HCT116 (cell line): Measurements from ENCODE around the gene MED13L. TPM values are rescaled to one million over a fixed set of nuclear protein-coding genes. Genes with fewer than 3 reads are reported as not detected.

Experiments
- ATAC-seq: fragments of 200-7000 bp; cut with Tn5 transposase; 2 replicates; pipeline ENCODE4 v1.9.1; 2020; ENCODE audit warnings: mild to moderate bottlenecking, moderate library complexity
- BruUV-seq: library from RNA; stranded (reverse); fragments of 400-500 nt; replicated peaks from 2 replicates; lab custom pipeline; 2021; lab: Mats Ljungman, UMichigan
- CTCF ChIA-PET: fragments of 300-600 bp; sonication (Branson Sonifier 250); formaldehyde crosslinking; loops from one replicate; lab custom pipeline; 2021; ENCODE audit warnings: antibody characterized with exemption; lab: Charles Lee
- POLR2A ChIA-PET: fragments of 300-600, 350-600 bp; sonication (Branson Sonifier 250); formaldehyde crosslinking; loops from one replicate; lab custom pipeline; 2021; ENCODE audit warnings: antibody characterized with exemption; lab: Charles Lee
- RAD21 ChIA-PET, 2 experiments: fragments of 300-600 bp; sonication (Branson Sonifier 250); formaldehyde crosslinking; loops; one replicate each; lab custom pipeline; 2023; ENCODE audit warnings: low total read pairs in 2 of 2; ENCODE audit not compliant: uncharacterized antibody in 2 of 2, unreplicated experiment in 2 of 2, low non-redundant PET in 1 of 2; lab: Charles Lee
- DNase-seq: peaks from one replicate; pipeline ENCODE4 v3.0.0-alpha.2; 2010; ENCODE audit warnings: low read depth, low spot score
- H2AFZ ChIP-seq: fragments of 200-600 bp; shearing (Covaris generic), sonication (generic); 2 replicates; pipeline ENCODE4 v1.6.1; 2017; ENCODE audit warnings: low read depth, mixed run types, mixed read lengths, antibody characterized with exemption, low read length; ENCODE audit not compliant: poor library complexity, severe bottlenecking
- H3K27ac ChIP-seq: 2 replicates; pipeline ENCODE4 v1.5.1; 2012; ENCODE audit warnings: low read depth, low read length
- H3K27me3 ChIP-seq: fragments of 200-600 bp; sonication (generic); 2 replicates; pipeline ENCODE4 v1.6.1; 2016; ENCODE audit warnings: mixed run types, low read length, mixed read lengths; ENCODE audit not compliant: insufficient read depth
- H3K36me3 ChIP-seq, 2 experiments: fragments of 200-500 bp in 1 of 2; fragments of 200-600 bp in 1 of 2; sonication (Bioruptor generic) in 1 of 2; sonication (generic) in 1 of 2; 2 replicates each; pipeline versions ENCODE4 v1.5.1 to v1.6.1; 2014 to 2016; ENCODE audit warnings: low read length in 2 of 2, inconsistent platforms in 1 of 2, mixed read lengths in 1 of 2, mixed run types in 1 of 2; ENCODE audit not compliant: insufficient read depth in 2 of 2, control insufficient read depth in 1 of 2
- H3K4me1 ChIP-seq, 2 experiments: fragments of 200-600 bp in 1 of 2; sonication (generic) in 1 of 2; 2 replicates each; pipeline versions ENCODE4 v1.5.1 to v1.6.1; 2012 to 2017; ENCODE audit warnings: low read length in 2 of 2, inconsistent platforms in 1 of 2, mild to moderate bottlenecking in 1 of 2, mixed read lengths in 1 of 2, mixed run types in 1 of 2, moderate library complexity in 1 of 2; ENCODE audit not compliant: insufficient read depth in 2 of 2, control insufficient read depth in 1 of 2
- H3K4me2 ChIP-seq: fragments of 200-600 bp; sonication (generic); 2 replicates; pipeline ENCODE4 v1.6.1; 2017; ENCODE audit warnings: mixed run types, low read length, mixed read lengths
- H3K4me3 ChIP-seq, 2 experiments: fragments of 200-600 bp in 1 of 2; sonication (generic) in 1 of 2; replicated peaks in 1 of 2; 2 replicates each; pipeline ENCODE4 v1.5.1; 2011 to 2016; ENCODE audit warnings: low read length in 2 of 2, control low read depth in 1 of 2, low read depth in 1 of 2, mild to moderate bottlenecking in 1 of 2, mixed read lengths in 1 of 2, mixed run types in 1 of 2
- H3K79me2 ChIP-seq: fragments of 200-600 bp; sonication (generic); 2 replicates; pipeline ENCODE4 v1.6.1; 2017; ENCODE audit warnings: mild to moderate bottlenecking, mixed run types, low read length, moderate library complexity, mixed read lengths; ENCODE audit not compliant: insufficient read depth
- H3K9ac ChIP-seq: fragments of 200-600 bp; sonication (generic); 2 replicates; pipeline ENCODE4 v1.6.1; 2016; ENCODE audit warnings: low read length, mixed read lengths
- H3K9me2 ChIP-seq: fragments of 200-600 bp; sonication (generic), shearing (Covaris generic); 2 replicates; pipeline ENCODE4 v1.6.1; 2017; ENCODE audit warnings: mixed run types, mild to moderate bottlenecking, moderate library complexity; ENCODE audit not compliant: insufficient read depth
- H3K9me3 ChIP-seq, 2 experiments: fragments of 200-500 bp in 1 of 2; fragments of 200-600 bp in 1 of 2; sonication (Bioruptor generic) in 1 of 2; sonication (generic) in 1 of 2; 2 replicates each; pipeline ENCODE4 v1.6.1; 2014 to 2017; ENCODE audit warnings: low read length in 2 of 2, mixed read lengths in 2 of 2, inconsistent platforms in 1 of 2, low read depth in 1 of 2, mild to moderate bottlenecking in 1 of 2, mixed run types in 1 of 2, moderate library complexity in 1 of 2; ENCODE audit not compliant: control insufficient read depth in 1 of 2, insufficient read depth in 1 of 2
- H4K20me1 ChIP-seq: fragments of 200-600 bp; sonication (generic), shearing (Covaris generic); 2 replicates; pipeline ENCODE4 v1.6.1; 2017; ENCODE audit warnings: mixed run types, mild to moderate bottlenecking, moderate library complexity; ENCODE audit not compliant: insufficient read depth
- ELF1 ChIP-seq: IDR thresholded peaks from 2 replicates; pipeline ENCODE4 v1.6.1; 2012; ENCODE audit warnings: low read depth, borderline replicate concordance
- EZH2 ChIP-seq: fragments of 200-600 bp; sonication (generic); IDR thresholded peaks from 2 replicates; pipeline ENCODE4 v1.6.1; 2017; ENCODE audit warnings: antibody characterized with exemption, mixed run types
- EZH2phosphoT487 ChIP-seq: fragments of 200-600 bp; IDR thresholded peaks from 2 replicates; pipeline ENCODE4 v1.6.1; 2018; ENCODE audit warnings: antibody characterized with exemption, borderline replicate concordance
- FOSL1 ChIP-seq: IDR thresholded peaks from 2 replicates; pipeline ENCODE4 v1.6.1; 2012; ENCODE audit warnings: low read depth
- REST ChIP-seq: IDR thresholded peaks from 2 replicates; pipeline ENCODE4 v1.6.1; 2012; ENCODE audit warnings: low read depth
- intact Hi-C: fragments of 100-400 bp; cut with micrococcal nuclease; formaldehyde crosslinking; loops from 2 replicates; pipeline ENCODE4 v1.10.0; 2022
- total RNA-seq: library from RNA; stranded (reverse); gene quantifications from one replicate; pipeline ENCODE4 v1.2.1, GENCODE V29; 2021; ENCODE audit not compliant: unreplicated experiment

Gene MED13L
- total RNA-seq, 1 experiment from 2014 or later: 176 TPM

DNA sequence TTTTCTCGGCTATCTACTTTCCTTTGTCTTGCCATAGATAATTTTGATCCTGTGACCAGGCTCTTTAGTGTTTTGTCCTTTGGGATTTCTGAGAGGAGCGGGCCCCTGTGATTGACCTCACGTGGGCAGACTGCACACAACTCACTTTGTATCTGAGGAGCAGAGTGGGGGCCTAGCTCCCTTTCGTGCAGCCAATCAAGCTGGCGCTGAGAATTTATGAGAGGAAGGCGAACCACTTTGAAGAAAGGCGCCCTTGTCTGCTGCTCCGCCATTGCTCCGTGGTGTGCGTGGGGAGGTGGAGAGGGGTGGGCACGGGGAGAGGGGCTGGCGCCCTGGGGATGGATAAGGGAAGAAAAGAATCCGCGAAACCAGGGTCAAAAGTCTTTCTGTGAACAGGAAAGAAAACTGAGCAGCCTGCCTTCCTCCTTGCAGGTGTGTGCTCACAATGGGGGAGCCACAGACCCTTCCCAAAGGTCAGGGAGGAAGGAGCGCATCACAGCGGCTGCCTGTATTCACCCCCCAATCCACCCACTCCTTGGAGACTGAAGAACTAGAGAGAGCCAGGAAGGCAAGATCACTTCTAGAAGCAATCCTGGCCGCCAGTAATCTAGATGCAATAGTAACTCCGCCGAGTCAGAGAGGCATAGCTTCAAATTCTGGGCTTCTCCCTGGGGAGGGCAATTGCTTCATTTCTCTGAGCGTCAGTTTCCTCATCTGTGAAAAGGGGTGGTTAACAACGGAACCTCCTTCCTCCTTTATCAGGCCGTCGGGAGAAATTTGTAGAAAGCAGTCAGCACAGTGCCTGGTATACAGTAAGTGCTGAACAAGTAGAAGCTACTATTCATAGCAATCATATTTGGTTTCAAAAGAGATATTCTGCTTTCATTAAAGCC lies 24.9 kb upstream of the MED13L start:
- ChIA-PET POLR2A (interaction anchor here (0.6 kb wide), 1 partner anchor 16 kb away, joined by 5 read pairs; no protein-coding TSS in a partner anchor), CTCF (no interaction called here), RAD21 (no interaction called here)
- Histone ChIP-seq H3K27ac (no peak overlapping the region), H3K4me3 (no peak overlapping the region), H3K9me2 (no peaks in the 10 kb centered on the region), H3K79me2 (no peaks in the 10 kb centered on the region), H3K27me3 (no peaks in the 10 kb centered on the region), H2AFZ (no peak overlapping the region), H3K4me2 (no peak overlapping the region), H3K9me3 (no peaks in the 10 kb centered on the region), H4K20me1 (no peaks in the 10 kb centered on the region), H3K36me3 (no peaks in the 10 kb centered on the region), H3K9ac (no peak overlapping the region), H3K4me1 (peaks cover 3 to 7% of the 10 kb centered on the region in 2 experiments; a peak in 3 of 4 replicates)
- DNase-seq (no peak), ATAC-seq (no peak)
- no TSS peak for BruUV-seq
- intact Hi-C loops: no loop called here
- TF ChIP-seq EZH2: no peak
- no peak for TF ChIP-seq FOSL1

- Histone ChIP-seq H3K9me2 (no peaks in the 10 kb centered on the region), H2AFZ (no peak overlapping the region)
- TF ChIP-seq ELF1 (no peak), FOSL1 (no peak), EZH2phosphoT487 (no peak), REST (no peak)
- TF ChIP-seq, all 23 proteins: peak for 0
- H4K20me1 ChIP-seq: no peaks in the 10 kb centered on the region
- intact Hi-C loops: no loop called here
- no peaks in the 10 kb centered on the region for H3K79me2 ChIP-seq
- H3K4me2 ChIP-seq: no peak overlapping the region
- H3K9ac ChIP-seq: no peak overlapping the region
- no peaks in the 10 kb centered on the region for H3K36me3 ChIP-seq
- ChIA-PET RAD21 (no interaction called here), CTCF (no interaction called here), POLR2A (no interaction called here)
- H3K4me3 ChIP-seq: no peak overlapping the region
- BruUV-seq: no TSS peak
- H3K27me3 ChIP-seq: no peaks in the 10 kb centered on the region
- no peak for DNase-seq
- peaks cover 3 to 7% of the 10 kb centered on the region in 2 experiments; a peak in 3 of 4 replicates for H3K4me1 ChIP-seq
- H3K9me3 ChIP-seq: no peaks in the 10 kb centered on the region
- H3K27ac ChIP-seq: no peak overlapping the region
- ATAC-seq: no peak
Measured at GRCh38 chr12:116301621-116302020, 24.1 kb upstream of the MED13L start.
